AG10803 (cell line): ENCODE measurements around the gene TYMP.
"Not testable (repeated sequence)": the region's sequence is repeated elsewhere in the genome, so short reads cannot be mapped to it uniquely, and the experiment has no call there.

Experiments
- DNase-seq: peaks from one replicate; pipeline ENCODE4 v3.0.0; 2010; ENCODE audit warnings: low read depth
- H3K4me3 ChIP-seq: 2 replicates; pipeline ENCODE4 v1.5.1; 2011; ENCODE audit warnings: mild to moderate bottlenecking, low read length, control low read depth
- TF ChIP-seq, protein P1 (sequence below): conservative IDR thresholded peaks from 2 replicates; pipeline ENCODE4 v1.5.1; 2011; ENCODE audit warnings: mild to moderate bottlenecking, low read length, control low read depth, inconsistent platforms

TYMP gene

DNA sequence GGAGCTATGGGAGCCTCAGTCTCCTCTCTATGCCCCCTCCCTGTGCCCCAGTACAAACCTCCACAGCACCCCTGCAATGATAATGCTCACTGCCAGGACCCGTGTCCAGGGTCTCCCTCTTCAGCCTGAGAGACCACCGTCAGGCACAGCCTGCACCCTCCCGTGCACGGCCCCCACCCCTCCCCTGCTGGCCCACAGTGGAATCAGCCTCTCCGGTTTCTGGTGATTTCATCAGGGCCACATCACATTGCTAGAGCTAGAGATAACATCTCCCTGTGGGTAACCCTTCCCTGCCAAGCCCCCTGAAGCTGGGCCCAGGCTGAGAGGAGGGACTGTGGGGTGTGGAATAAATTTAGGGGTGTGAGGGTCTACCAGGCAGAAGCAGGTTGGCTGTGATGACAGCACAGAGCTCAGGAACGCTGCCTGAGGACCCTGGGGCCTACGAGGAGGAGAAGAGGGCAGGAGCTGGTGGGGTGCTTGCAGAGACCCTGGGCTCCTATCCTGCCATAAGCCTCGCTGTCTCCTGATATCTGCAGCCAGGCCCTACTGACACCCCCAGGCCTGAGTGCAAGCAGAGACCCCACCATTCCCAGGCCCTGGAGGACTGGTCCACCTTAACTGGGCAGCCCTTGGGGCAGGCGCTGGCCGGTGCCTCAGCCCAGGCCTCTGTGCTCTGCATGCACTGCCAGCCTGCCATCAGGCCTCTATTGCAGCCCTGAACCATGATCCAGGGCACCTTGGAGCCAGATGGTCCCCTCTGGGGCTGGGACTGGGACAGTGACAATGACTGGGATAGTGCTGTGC is 15.9 kb upstream of the TYMP start, which contains the start of gene KLHDC7B:
Gene KLHDC7B (plus strand): TSS at position 378 of the 804 bp plus-strand sequence. CDS start 345 bp downstream, at position 723.
- DNase-seq, result peak; percentile 55
- H3K4me3 ChIP-seq, result no peak within 1 kb of the TSS
- TF ChIP-seq, protein P1, sequence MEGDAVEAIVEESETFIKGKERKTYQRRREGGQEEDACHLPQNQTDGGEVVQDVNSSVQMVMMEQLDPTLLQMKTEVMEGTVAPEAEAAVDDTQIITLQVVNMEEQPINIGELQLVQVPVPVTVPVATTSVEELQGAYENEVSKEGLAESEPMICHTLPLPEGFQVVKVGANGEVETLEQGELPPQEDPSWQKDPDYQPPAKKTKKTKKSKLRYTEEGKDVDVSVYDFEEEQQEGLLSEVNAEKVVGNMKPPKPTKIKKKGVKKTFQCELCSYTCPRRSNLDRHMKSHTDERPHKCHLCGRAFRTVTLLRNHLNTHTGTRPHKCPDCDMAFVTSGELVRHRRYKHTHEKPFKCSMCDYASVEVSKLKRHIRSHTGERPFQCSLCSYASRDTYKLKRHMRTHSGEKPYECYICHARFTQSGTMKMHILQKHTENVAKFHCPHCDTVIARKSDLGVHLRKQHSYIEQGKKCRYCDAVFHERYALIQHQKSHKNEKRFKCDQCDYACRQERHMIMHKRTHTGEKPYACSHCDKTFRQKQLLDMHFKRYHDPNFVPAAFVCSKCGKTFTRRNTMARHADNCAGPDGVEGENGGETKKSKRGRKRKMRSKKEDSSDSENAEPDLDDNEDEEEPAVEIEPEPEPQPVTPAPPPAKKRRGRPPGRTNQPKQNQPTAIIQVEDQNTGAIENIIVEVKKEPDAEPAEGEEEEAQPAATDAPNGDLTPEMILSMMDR, result peak; percentile 40

- H3K4me3 ChIP-seq, result no peak overlapping the region
- DNase-seq, result no peak
- TF ChIP-seq, protein P1, result no peak
Observed at GRCh38 chr22:50544746-50545253, 15.0 kb upstream of the TYMP start.

DNA sequence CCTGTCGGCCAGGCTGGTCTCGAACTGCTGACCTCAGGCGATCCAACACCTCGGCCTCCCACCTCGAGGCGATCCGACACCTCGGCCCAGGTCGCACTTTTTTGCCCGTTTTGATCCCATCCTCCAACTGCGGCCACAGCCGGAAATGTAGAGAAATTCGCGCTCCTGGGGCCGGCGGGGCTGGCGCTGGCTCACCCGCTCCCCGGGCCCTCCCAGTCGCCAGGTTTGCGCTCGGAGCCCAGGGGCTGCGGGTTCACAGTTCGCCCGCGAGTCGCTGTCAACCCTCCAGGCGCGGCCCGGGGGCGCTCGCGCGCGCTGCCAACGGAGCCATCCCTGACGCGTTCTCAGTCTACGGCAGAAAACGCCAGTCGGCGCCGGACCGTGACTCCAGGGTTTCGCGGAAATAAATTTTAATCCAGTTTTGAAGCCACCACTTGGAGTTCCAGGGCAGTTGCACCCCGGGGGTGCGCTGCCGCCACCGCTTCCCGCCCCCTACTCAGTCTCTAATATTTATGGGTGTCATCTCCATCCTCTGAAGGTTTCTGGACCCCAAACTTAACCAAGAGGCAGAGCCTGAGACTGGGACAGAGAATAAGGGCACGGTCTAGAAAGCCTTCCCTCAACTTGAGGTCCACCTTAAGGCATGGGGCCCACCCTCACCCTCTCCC is 14.4 kb upstream of the TYMP start:
- peak; percentile 55 for DNase-seq
- H3K4me3 ChIP-seq, result peak overlapping the region; percentile 35
- TF ChIP-seq, protein P1, result peak; percentile 50

GRCh38 chr22:50542416-50542927 is 12.7 kb upstream of the TYMP start:
- H3K4me3 ChIP-seq, result no peak overlapping the region
- no peak for DNase-seq
- TF ChIP-seq, protein P1, result no peak

GRCh38 chr22:50541667-50542026 is 11.8 kb upstream of the TYMP start:
- not testable (repeated sequence) for H3K4me3 ChIP-seq
- DNase-seq, result peak; percentile 96

- H3K4me3 ChIP-seq, result no peak overlapping the region
- DNase-seq, result no peak
- TF ChIP-seq, protein P1, result no peak
Observed at GRCh38 chr22:50540381-50540780, 10.6 kb upstream of the TYMP start.

DNA sequence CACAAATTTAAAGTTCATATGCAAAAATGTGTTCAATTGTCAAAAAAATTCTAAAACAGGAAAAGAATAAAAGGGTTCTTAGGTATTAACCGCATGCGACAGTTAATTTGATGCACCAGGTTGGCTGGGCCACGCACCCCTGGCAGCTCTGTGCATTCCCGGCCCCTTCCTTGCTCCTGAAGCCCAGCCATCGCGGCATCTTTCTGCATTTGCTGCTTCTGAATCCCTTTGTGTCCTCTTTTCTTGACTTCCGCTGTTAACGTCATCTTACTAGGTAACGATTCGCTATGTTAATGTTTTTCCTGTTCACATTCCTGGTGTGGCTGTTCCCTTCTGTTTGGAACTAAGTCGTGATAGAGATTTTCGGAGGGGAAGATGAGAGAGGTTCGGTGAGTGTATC is 8.0 kb upstream of the TYMP start:
- H3K4me3 ChIP-seq, result no peak overlapping the region
- no peak for DNase-seq

More for the DNA sequence above, 8.0 kb upstream of the TYMP start:
- TF ChIP-seq, protein P1, result no peak
